Measurements from ENCODE around the gene SDC1.

Gene SDC1

DNA sequence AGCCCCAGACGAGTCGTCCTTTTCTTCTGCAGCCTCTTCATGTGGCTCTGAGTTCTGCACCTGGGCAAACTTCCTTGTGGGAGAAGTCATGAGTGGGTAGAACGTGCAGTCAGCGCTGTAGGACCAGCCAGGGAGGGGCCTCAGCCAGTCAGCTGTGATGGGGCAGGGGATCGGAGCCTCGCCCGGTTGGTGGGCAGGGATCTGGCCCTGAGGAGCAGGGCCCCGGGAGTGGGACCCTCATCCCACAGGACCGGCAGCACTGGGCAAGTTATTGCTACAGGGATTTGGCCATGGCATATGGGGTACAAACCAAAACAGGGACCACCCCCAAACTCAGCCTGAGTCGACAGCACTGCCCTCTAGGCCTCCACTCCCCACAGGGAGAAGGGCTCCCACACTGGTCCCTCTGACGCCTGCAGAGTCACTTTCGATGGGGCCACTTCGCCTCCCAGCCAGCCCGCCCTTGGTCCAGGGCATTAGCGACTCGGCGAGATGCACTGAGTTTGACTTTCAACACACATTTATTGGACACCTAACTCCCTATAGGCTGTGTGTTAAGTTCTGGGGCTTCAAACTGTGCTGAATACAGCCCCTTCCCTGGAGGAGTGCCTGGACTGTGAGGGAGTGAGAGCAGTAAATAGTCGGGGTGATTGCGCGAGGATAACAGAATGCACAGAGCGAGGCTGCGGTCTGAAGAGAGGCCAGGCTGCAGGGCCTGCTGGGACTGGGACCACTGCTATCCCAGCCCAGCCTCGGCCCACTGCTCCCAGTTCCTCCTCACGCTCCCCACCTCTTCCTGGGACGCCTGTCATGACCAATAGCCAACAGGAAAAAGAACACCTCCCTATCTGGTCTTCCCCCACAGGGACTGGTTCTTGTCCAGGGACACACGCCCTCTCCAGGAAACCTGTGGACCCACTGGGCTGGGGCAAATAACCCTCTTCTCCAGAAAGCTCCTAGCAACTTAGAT is 55.9 kb downstream of the SDC1 start:
- DNase-seq, result no peak

DNA sequence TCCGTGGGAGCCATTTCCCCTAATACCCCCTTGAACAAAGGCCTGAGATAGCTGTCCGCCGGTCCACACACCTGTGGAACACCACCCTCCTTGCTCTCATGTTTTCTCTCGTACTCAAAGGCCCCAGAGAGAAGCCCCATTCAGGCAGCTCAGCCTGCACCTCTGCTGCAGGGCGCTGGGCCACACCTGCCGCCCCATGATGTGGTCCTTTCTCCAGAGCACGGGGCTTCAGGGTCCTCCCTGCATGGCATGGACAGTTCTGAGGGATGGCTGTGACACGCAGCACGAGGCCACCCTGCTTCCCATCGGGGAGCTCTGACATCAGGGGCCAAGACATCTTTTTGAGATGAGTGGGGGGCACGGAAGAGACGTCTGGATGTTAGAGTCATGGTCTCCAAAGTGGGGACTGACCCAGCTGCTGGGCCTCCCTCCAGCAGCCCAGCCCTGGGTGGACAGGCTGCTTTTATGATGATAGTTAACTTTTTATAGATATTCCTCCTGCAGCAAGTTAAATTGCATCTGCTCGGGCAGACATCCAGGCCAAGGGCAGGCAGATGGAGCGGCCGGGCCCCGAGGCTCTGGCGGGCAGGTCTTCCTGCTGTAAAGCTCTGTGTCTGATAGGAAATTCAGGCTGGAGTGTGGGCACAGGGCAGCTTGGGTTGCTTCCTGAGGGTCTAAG is 56.7 kb downstream of the SDC1 start:
- DNase-seq, result no peak

- DNase-seq, result no peak
Measured at GRCh38 chr2:20167356-20167755, 57.6 kb downstream of the SDC1 start.

GRCh38 chr2:20165677-20166509 is 59.0 kb downstream of the SDC1 start:
- DNase-seq, result no peak

DNA sequence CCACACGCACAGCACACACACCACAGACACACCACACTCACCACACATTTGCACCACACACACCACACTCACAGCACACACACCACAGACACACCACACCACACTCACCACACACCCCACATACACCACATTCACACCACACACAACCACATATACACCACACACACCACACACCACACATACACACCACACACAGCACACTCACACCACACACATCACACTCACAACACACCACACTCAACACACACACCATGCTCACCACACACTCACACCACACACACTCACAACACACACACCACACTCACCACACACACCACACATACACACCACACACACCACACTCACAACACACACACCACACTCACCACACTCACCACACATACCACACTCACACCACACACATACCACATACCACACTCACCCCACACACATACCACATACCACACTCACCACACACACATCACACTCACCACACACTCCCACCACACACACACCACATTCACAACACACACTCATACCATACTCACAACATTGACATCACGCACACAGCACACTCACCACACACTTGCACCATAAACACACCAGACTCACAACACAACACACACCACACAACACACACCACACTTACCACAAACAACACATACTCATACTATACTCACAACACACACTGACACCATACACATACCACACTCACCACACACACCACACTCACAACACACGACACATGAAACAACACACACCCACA is 60.0 kb downstream of the SDC1 start:
- DNase-seq, result no peak

DNA sequence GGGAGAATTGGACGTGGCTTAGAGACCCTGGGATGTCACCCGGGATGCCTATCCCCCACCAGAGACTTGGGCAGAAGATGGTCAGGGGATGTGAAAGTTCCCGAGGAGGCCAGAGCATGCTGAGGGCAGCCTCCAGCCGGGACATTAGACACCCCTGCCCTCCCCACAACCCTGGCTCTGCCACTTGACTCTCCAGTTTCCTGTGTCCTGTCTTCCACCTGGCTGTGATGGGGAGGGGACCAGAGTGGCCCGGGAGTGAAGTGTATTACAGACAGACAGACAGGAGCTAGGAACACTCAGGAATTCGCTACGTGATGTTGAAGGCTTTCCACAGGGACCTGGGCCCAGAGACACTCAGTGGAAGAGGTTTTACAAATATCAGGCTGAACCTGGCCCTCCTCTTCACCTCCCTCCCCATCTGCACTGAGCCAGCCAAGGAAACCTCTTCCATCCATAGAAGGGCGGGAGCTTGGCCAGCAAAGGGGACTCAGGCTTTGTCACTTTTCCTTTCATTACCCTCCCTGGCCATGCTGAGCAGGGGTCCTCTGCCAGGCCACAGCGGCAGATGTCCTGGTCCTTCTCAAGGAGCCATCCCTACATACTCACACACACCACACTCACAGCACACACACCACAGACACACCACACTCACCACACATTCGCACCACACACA is 60.7 kb downstream of the SDC1 start:
- no peak for DNase-seq

- no peak for DNase-seq
Measured at GRCh38 chr2:20159411-20160070, 65.4 kb downstream of the SDC1 start.

- DNase-seq, result peak; percentile 28
Measured at GRCh38 chr2:20157193-20157891, 67.6 kb downstream of the SDC1 start.

DNA sequence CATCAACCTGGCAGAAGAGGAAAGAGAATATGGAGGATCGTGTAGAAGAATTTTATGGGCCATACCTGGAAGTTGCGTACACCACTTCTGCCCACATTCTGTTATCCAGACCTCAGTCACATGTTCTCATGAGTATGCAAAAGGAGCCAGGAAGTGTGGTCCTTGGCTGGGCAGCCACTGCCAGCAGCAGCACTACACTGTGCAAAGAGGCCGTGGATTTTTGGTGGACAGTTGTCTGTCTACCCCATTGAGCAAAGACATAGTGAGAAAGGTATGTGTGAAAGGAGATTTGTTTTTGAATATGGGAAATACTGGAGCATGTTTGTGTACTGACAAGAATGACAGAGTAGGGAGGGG is 68.1 kb downstream of the SDC1 start:
- DNase-seq, result no peak

GRCh38 chr2:20156076-20156759 is 68.7 kb downstream of the SDC1 start:
- no peak for DNase-seq

- DNase-seq, result no peak
Measured at GRCh38 chr2:20153131-20153851, 71.6 kb downstream of the SDC1 start.

DNA sequence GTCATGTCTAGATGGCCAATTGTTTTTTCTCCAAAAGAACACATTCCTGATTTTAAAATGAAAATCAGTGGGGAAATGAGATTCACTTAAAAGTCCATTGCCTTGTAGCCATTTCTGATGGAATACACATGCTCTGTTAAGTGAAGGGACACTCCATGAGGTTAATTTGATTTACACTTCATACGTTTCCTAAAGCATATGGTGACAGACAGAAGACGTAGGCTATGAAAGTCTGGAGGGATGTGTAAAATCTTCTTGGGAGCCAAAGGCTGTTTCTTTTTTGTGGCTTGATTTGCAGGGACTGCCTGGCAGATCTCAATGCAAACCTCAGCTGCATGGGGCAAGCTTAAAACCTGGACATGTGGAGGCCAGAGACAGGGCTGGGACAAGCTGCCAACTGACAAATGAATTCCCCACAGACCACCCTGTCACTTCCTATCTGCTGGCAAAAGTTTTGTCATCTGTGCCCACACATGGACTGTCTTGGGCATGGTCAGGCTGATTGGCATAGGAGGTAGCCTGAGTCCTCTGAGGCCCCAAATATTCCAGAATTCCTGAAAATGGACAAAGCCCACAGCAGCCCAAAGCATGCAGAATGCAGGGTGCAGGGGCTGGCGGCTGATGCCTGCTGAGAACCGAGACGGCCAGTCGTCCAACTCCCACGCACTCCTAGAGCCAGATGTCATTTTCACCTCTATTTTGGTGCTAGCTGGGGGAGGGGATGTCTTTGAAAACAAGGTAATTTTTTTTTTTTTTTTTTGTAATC is 73.9 kb downstream of the SDC1 start:
- DNase-seq, result no peak

Measured in NCI-H748 treated with DMSO at 0.1 percent for 48 hours (cell line).